HEK293T (cell line): ENCODE results near the gene EYS.

Experiments used
- CTBP1 ChIP-seq: fragments of 450-650 bp; IDR thresholded peaks from 2 replicates; pipeline ENCODE4 v1.6.1; 2016; ENCODE audit warnings: borderline replicate concordance
- HDGF ChIP-seq: fragments of 450-650 bp; IDR thresholded peaks from 2 replicates; pipeline ENCODE4 v1.6.1; 2017; ENCODE audit warnings: antibody characterized with exemption, borderline replicate concordance
- SP1 ChIP-seq: fragments of 450-650 bp; IDR thresholded peaks from 2 replicates; pipeline ENCODE4 v1.6.1; 2017
- TF ChIP-seq, protein P1 (sequence below): fragments of 450-650 bp; IDR thresholded peaks from 2 replicates; pipeline ENCODE4 v1.6.1; 2016

DNA sequence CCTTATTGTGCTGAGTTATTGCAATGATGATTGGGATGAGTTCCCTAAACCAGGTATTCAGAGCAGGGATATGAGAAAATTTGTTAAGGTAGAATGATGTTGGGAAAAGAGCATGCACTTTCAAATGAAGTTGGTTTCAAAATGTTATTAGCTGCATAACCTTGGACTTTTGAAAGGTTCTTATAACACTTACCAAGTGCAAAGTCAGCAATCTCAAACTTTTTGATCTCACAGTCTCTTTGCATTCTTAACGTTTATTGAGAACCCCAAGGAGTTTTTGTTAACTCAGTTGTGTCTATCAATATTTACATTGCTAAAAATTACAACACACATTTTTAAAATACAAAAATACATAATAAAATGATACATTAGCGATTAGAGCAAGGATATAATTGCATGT lies 1269.0 kb downstream of the EYS start:
- TF ChIP-seq, protein P1, sequence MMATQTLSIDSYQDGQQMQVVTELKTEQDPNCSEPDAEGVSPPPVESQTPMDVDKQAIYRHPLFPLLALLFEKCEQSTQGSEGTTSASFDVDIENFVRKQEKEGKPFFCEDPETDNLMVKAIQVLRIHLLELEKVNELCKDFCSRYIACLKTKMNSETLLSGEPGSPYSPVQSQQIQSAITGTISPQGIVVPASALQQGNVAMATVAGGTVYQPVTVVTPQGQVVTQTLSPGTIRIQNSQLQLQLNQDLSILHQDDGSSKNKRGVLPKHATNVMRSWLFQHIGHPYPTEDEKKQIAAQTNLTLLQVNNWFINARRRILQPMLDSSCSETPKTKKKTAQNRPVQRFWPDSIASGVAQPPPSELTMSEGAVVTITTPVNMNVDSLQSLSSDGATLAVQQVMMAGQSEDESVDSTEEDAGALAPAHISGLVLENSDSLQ: no peak
- TF ChIP-seq SP1 (no peak), HDGF (no peak), CTBP1 (no peak)
